H1 (cell line): ENCODE measurements around the gene ARSI.

Experiments
- BCL11A ChIP-seq, 2 experiments: IDR thresholded peaks; one replicate each; pipeline ENCODE4 v1.6.1; 2011; ENCODE audit warnings: low read depth in 2 of 2, low read length in 2 of 2, mild to moderate bottlenecking in 2 of 2
- NANOG ChIP-seq: IDR thresholded peaks from 2 replicates; pipeline ENCODE4 v1.6.1; 2011; ENCODE audit warnings: low read length, low read depth, mild to moderate bottlenecking, inconsistent platforms; ENCODE audit not compliant: insufficient read depth, poor library complexity, severe bottlenecking
- TAF1 ChIP-seq: IDR thresholded peaks from 2 replicates; pipeline ENCODE4 v1.6.1; 2011; ENCODE audit warnings: mild to moderate bottlenecking, low read depth, low read length
- TF ChIP-seq, protein P1 (sequence below), 3 experiments: IDR thresholded peaks; 1 replicate in 2 of 3; 2 replicates in 1 of 3; pipeline versions ENCODE4 v1.5.1 to v1.6.1; 2011; ENCODE audit warnings: low read length in 3 of 3, mild to moderate bottlenecking in 3 of 3, inconsistent platforms in 2 of 3, low read depth in 1 of 3, moderate library complexity in 1 of 3; ENCODE audit not compliant: insufficient read depth in 1 of 3; ENCODE audit errors: control extremely low read depth in 1 of 3
- TF ChIP-seq, protein P2 (sequence below): IDR thresholded peaks from 2 replicates; pipeline ENCODE4 v1.6.1; 2012; ENCODE audit warnings: low read length, inconsistent platforms

DNA sequence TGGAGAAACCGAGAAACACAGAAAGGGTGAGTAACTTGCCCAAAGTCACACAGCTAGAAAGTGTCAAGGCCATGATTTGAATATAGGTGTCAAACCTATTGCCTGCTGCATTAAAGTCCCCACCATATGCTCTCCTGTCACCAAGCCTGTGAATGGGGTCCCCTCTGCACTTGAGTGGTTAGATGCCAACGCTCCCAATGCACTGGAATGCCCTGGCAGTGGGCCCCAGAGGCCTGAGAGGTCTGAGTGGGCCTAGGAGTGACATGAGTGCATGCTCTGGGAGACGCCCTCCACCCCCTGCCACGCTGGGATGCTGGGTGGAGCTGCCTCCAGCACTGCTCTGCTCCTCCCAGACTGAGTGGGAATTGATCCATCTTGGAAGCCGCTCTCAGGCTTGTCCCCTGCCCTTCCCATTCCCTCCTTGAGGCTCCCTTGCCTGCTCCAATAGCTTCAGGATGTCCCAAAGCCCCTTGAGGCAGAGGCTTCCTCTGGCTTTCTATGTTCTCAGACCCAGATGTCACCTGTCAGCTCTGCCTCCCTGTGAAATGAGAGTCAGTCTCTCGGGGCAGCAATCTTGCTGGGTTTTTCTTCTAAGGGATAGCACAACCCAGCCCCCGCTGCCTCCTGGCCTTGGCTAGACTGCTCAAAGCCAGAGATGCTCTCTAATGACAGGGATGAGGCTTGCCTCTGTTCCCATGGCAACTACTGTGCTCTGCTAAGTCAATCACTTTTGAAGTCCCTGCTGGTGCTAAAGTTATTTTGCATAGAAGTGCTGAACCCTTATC is 6.6 kb upstream of the ARSI start:
- TF ChIP-seq NANOG (no peak), BCL11A (IDR thresholded peaks at IDR 0.05; ENCODE audit: low read depth in 2 of 2, low read length in 2 of 2) (no peak), TAF1 (no peak)
- TF ChIP-seq, protein P1, sequence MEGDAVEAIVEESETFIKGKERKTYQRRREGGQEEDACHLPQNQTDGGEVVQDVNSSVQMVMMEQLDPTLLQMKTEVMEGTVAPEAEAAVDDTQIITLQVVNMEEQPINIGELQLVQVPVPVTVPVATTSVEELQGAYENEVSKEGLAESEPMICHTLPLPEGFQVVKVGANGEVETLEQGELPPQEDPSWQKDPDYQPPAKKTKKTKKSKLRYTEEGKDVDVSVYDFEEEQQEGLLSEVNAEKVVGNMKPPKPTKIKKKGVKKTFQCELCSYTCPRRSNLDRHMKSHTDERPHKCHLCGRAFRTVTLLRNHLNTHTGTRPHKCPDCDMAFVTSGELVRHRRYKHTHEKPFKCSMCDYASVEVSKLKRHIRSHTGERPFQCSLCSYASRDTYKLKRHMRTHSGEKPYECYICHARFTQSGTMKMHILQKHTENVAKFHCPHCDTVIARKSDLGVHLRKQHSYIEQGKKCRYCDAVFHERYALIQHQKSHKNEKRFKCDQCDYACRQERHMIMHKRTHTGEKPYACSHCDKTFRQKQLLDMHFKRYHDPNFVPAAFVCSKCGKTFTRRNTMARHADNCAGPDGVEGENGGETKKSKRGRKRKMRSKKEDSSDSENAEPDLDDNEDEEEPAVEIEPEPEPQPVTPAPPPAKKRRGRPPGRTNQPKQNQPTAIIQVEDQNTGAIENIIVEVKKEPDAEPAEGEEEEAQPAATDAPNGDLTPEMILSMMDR (IDR thresholded peaks at IDR 0.05; ENCODE audit: control extremely low read depth in 1 of 3, insufficient read depth in 1 of 3, low read depth in 1 of 3, low read length in 3 of 3), result no peak
- TF ChIP-seq, protein P2, sequence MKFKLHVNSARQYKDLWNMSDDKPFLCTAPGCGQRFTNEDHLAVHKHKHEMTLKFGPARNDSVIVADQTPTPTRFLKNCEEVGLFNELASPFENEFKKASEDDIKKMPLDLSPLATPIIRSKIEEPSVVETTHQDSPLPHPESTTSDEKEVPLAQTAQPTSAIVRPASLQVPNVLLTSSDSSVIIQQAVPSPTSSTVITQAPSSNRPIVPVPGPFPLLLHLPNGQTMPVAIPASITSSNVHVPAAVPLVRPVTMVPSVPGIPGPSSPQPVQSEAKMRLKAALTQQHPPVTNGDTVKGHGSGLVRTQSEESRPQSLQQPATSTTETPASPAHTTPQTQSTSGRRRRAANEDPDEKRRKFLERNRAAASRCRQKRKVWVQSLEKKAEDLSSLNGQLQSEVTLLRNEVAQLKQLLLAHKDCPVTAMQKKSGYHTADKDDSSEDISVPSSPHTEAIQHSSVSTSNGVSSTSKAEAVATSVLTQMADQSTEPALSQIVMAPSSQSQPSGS, result no peak
